Astrocyte (in vitro differentiated cells and primary cell): ENCODE measurements around the gene SCRN1.

Experiments used
- EZH2 ChIP-seq: IDR thresholded peaks from 2 replicates; pipeline ENCODE4 v1.6.1; 2012; ENCODE audit warnings: mild to moderate bottlenecking, low read length, inconsistent platforms; ENCODE audit not compliant: insufficient read depth
- TF ChIP-seq, protein P1 (sequence below): IDR thresholded peaks from 2 replicates; pipeline ENCODE4 v1.5.1; 2011; ENCODE audit warnings: low read depth, mild to moderate bottlenecking, inconsistent platforms, low read length, moderate library complexity; ENCODE audit not compliant: insufficient read depth

DNA sequence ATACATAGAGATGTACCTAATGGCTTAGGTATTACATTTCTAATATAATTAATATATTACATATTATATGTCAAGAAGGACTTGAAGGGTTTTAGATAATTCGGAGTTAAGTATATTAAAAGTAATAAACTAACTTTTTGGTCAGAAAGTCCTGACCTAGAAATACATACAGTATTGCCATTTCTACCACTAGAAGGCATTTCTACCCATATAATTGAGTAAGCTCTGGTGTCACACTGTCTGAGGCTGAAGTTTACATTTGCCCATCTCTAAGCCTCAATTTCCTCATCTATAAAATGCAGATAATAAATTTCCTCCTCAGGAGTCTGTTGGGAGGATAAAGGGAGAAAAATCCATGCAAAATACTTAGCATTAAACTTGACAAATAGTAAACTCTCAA, 29.8 kb upstream of the SCRN1 start:
- TF ChIP-seq, protein P1, sequence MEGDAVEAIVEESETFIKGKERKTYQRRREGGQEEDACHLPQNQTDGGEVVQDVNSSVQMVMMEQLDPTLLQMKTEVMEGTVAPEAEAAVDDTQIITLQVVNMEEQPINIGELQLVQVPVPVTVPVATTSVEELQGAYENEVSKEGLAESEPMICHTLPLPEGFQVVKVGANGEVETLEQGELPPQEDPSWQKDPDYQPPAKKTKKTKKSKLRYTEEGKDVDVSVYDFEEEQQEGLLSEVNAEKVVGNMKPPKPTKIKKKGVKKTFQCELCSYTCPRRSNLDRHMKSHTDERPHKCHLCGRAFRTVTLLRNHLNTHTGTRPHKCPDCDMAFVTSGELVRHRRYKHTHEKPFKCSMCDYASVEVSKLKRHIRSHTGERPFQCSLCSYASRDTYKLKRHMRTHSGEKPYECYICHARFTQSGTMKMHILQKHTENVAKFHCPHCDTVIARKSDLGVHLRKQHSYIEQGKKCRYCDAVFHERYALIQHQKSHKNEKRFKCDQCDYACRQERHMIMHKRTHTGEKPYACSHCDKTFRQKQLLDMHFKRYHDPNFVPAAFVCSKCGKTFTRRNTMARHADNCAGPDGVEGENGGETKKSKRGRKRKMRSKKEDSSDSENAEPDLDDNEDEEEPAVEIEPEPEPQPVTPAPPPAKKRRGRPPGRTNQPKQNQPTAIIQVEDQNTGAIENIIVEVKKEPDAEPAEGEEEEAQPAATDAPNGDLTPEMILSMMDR = no peak
- TF ChIP-seq EZH2 = no peak
